Endodermal cell (in vitro differentiated cells): Measurements from ENCODE around the gene SPNS3. TPM values are rescaled to one million over a fixed set of nuclear protein-coding genes. Genes with fewer than 3 reads are reported as not detected.

Experiments used
- DNase-seq: peaks from one replicate; pipeline ENCODE4 v3.0.0-alpha.2; 2017
- H3K27ac ChIP-seq: 2 replicates; pipeline ENCODE4 v1.5.1; 2013; ENCODE audit warnings: mild to moderate bottlenecking, low read depth, low read length, moderate library complexity
- H3K27me3 ChIP-seq: 2 replicates; pipeline ENCODE4 v1.6.1; 2013; ENCODE audit warnings: mild to moderate bottlenecking, low read length, moderate library complexity; ENCODE audit not compliant: insufficient read depth, control insufficient read depth, poor library complexity, severe bottlenecking
- H3K36me3 ChIP-seq: 2 replicates; pipeline ENCODE4 v1.7.0; 2013; ENCODE audit warnings: mild to moderate bottlenecking, low read length, moderate library complexity; ENCODE audit not compliant: control insufficient read depth, insufficient read depth
- H3K4me1 ChIP-seq: one replicate; pipeline ENCODE4 v1.7.0; 2013; ENCODE audit warnings: low read length; ENCODE audit not compliant: control insufficient read depth, insufficient read depth
- H3K4me3 ChIP-seq: 2 replicates; pipeline ENCODE4 v1.5.1; 2013; ENCODE audit warnings: mild to moderate bottlenecking, low read length, moderate library complexity
- H3K9ac ChIP-seq: 2 replicates; pipeline ENCODE4 v1.6.1; 2013; ENCODE audit warnings: mild to moderate bottlenecking, low read length, moderate library complexity; ENCODE audit not compliant: poor library complexity, severe bottlenecking; ENCODE audit errors: extremely low read depth
- H3K9me3 ChIP-seq: 2 replicates; pipeline ENCODE4 v1.6.1; 2013; ENCODE audit warnings: mild to moderate bottlenecking, low read length, moderate library complexity; ENCODE audit not compliant: control insufficient read depth
- H3K27ac Mint-ChIP-seq: 2 replicates; pipeline ENCODE4 v1.8.0; 2020; ENCODE audit warnings: mixed read lengths
- H3K27me3 Mint-ChIP-seq: 2 replicates; pipeline ENCODE4 v1.8.0; 2021; ENCODE audit warnings: mild to moderate bottlenecking, mixed read lengths; ENCODE audit not compliant: insufficient read depth
- H3K36me3 Mint-ChIP-seq: 2 replicates; pipeline ENCODE4 v1.8.0; 2020; ENCODE audit warnings: low read depth, mixed read lengths
- H3K4me1 Mint-ChIP-seq: 2 replicates; pipeline ENCODE4 v1.8.0; 2020; ENCODE audit warnings: mixed read lengths
- H3K4me3 Mint-ChIP-seq: 2 replicates; pipeline ENCODE4 v1.8.0; 2020; ENCODE audit warnings: mild to moderate bottlenecking, moderate library complexity, mixed read lengths
- H3K9me3 Mint-ChIP-seq: 2 replicates; pipeline ENCODE4 v1.8.0; 2020; ENCODE audit warnings: mild to moderate bottlenecking, mixed read lengths
- CTCF ChIP-seq: fragments of 200-600 bp; sonication (generic); conservative IDR thresholded peaks from 2 replicates; pipeline ENCODE4 v1.5.0; 2021; ENCODE audit warnings: antibody characterized with exemption, mild to moderate bottlenecking
- WGBS, 2 experiments: methylation state at CpG; one replicate each; pipeline versions ENCODE4 v1.1.5 to v1.1.7; 2013; ENCODE audit warnings: missing lambda C conversion rate in 2 of 2, mixed read lengths in 1 of 2; ENCODE audit not compliant: insufficient coverage in 1 of 2, insufficient read length in 1 of 2; 5-methylcytosine and 5-hydroxymethylcytosine counted together
- total RNA-seq, 2 donors: library from RNA; stranded (reverse); fragmentation: NEBNext Ultra II Directional in 1 of 2; extraction: Animal tissue kit (Norgen Biotek cat#: 25700) in 1 of 2; gene quantifications; 2 replicates in 1 of 2; 3 replicates in 1 of 2; pipeline ENCODE4 v1.2.1, GENCODE V29; 2021

The SPNS3 gene
- total RNA-seq, 2 donors from 2014 or later, result not detected

GRCh38 chr17:4529533-4530152, 95.9 kb downstream of the SPNS3 start:
- Mint-ChIP-seq H3K4me3 (no peak overlapping the region), H3K27me3 (peaks cover 78% of the 10 kb centered on the region)
- 88 to 95% methylated on average over 6 to 12 of the region's 13 CpGs for WGBS, 2 experiments

GRCh38 chr17:4530799-4531730, 97.3 kb downstream of the SPNS3 start:
- H3K36me3 Mint-ChIP-seq, result no peaks in the 10 kb centered on the region
- H3K4me3 Mint-ChIP-seq, result no peak overlapping the region
- H3K36me3 ChIP-seq, result no peaks in the 10 kb centered on the region
- H3K27me3 Mint-ChIP-seq, result peaks cover 70% of the 10 kb centered on the region
- H3K4me1 Mint-ChIP-seq, result peaks cover 19% of the 10 kb centered on the region
- H3K27ac Mint-ChIP-seq, result no peak overlapping the region
- no peak for TF ChIP-seq CTCF
- no peaks in the 10 kb centered on the region for H3K4me1 ChIP-seq
- no peak overlapping the region for H3K4me3 ChIP-seq
- DNase-seq, result peak; percentile 69
- H3K27ac ChIP-seq, result no peak overlapping the region
- WGBS, 2 experiments, result 84 to 85% methylated on average over 19 to 30 of the region's 30 CpGs
- no peaks in the 10 kb centered on the region for H3K9me3 Mint-ChIP-seq
- H3K9me3 ChIP-seq, result no peaks in the 10 kb centered on the region
- H3K9ac ChIP-seq, result no peak overlapping the region
- no peaks in the 10 kb centered on the region for H3K27me3 ChIP-seq

More at GRCh38 chr17:4529533-4530152, 95.9 kb downstream of the SPNS3 start:
- Histone ChIP-seq H3K4me1 (no peaks in the 10 kb centered on the region), H3K27me3 (no peaks in the 10 kb centered on the region), H3K4me3 (no peak overlapping the region), H3K9ac (no peak overlapping the region), H3K27ac (no peak overlapping the region), H3K9me3 (no peaks in the 10 kb centered on the region), H3K36me3 (no peaks in the 10 kb centered on the region)
- no peak for DNase-seq
- Mint-ChIP-seq H3K36me3 (no peaks in the 10 kb centered on the region), H3K27ac (no peak overlapping the region), H3K4me1 (peaks cover 13% of the 10 kb centered on the region), H3K9me3 (no peaks in the 10 kb centered on the region)
- TF ChIP-seq CTCF, result no peak

- no peak overlapping the region for H3K4me3 ChIP-seq
- peak; percentile 55 for DNase-seq
- no peaks in the 10 kb centered on the region for H3K9me3 ChIP-seq
- Mint-ChIP-seq H3K27me3 (peaks cover 59% of the 10 kb centered on the region), H3K9me3 (no peaks in the 10 kb centered on the region), H3K4me1 (peaks cover 12% of the 10 kb centered on the region), H3K27ac (no peak overlapping the region), H3K4me3 (no peak overlapping the region), H3K36me3 (no peaks in the 10 kb centered on the region)
- no peaks in the 10 kb centered on the region for H3K36me3 ChIP-seq
- H3K27ac ChIP-seq, result no peak overlapping the region
- H3K9ac ChIP-seq, result no peak overlapping the region
- TF ChIP-seq CTCF, result no peak
- no peaks in the 10 kb centered on the region for H3K4me1 ChIP-seq
- WGBS, 2 experiments, result 91 to 92% methylated on average over 12 to 17 of the region's 17 CpGs
- H3K27me3 ChIP-seq, result no peaks in the 10 kb centered on the region
Observed at GRCh38 chr17:4531988-4532736, 98.4 kb downstream of the SPNS3 start.
